K562 (cell line): ENCODE results near the gene CLIP1. TPM values are rescaled to one million over a fixed set of nuclear protein-coding genes. Genes with fewer than 3 reads are reported as not detected.
A peak's percentile ranks its signal among the peaks of the same experiment; 100 is the strongest.

Experiments
- ATAC-seq: fragments of 200-7000 bp; cut with Tn5 transposase; 3 replicates; pipeline ENCODE4 v1.9.1; 2020; ENCODE audit warnings: moderate library complexity
- BruUV-seq: library from RNA; stranded (reverse); fragments of 400-500 nt; replicated peaks from 2 replicates; lab custom pipeline; 2021; lab: Mats Ljungman, UMichigan
- CTCF ChIA-PET: fragments of 300-600 bp; formaldehyde crosslinking; extraction: SDS; loops from one replicate; lab custom pipeline; 2021; ENCODE audit warnings: low intra/inter-chr PET ratio; lab: Yijun Ruan, JAX
- POLR2A ChIA-PET: fragments of 300-600, 350-650 bp; sonication (Branson Sonifier 250); formaldehyde crosslinking; extraction: SDS; loops from one replicate; lab custom pipeline; 2021; ENCODE audit warnings: antibody characterized with exemption, inconsistent platforms; lab: Yijun Ruan, JAX
- DNase-seq, 4 experiments: peaks; one replicate each; pipeline versions ENCODE4 v3.0.0 to v3.0.0-alpha.2; 2011 to 2018; ENCODE audit warnings: low spot score in 3 of 4, mixed read lengths in 3 of 4; ENCODE audit errors: extremely low read depth in 1 of 4
- FAIRE-seq: peaks from 2 replicates; lab custom pipeline; 2011; peaks lifted over from hg19 to GRCh38; lab: Jason Lieb, UNC
- H2AFZ ChIP-seq: 2 replicates; pipeline ENCODE4 v1.6.0; 2011; ENCODE audit warnings: low read depth, low read length, control low read depth, inconsistent platforms
- H3K27ac ChIP-seq: fragments of 200-600 bp; 3 replicates; pipeline ENCODE4 v1.8.0; 2011; ENCODE audit warnings: low read depth, mild to moderate bottlenecking, control low read depth, inconsistent platforms, low read length, moderate library complexity, mixed read lengths; ENCODE audit errors: extremely low read depth
- H3K27me3 ChIP-seq, 2 experiments: fragments of 300-600 bp in 1 of 2; 2 replicates in 1 of 2; 3 replicates in 1 of 2; pipeline versions ENCODE4 v1.6.0 to v1.8.0; 2011; ENCODE audit warnings: inconsistent platforms in 2 of 2, low read length in 2 of 2, mild to moderate bottlenecking in 1 of 2, mixed read lengths in 1 of 2, moderate library complexity in 1 of 2; ENCODE audit not compliant: control insufficient read depth in 2 of 2, insufficient read depth in 2 of 2
- H3K36me3 ChIP-seq: fragments of 300-600 bp; 3 replicates; pipeline ENCODE4 v1.8.0; 2011; ENCODE audit warnings: mild to moderate bottlenecking, low read length, inconsistent platforms; ENCODE audit not compliant: control insufficient read depth, insufficient read depth
- H3K4me1 ChIP-seq, 2 experiments: fragments of 200-600 bp in 1 of 2; replicated peaks in 1 of 2; 2 replicates in 1 of 2; 3 replicates in 1 of 2; pipeline versions ENCODE4 v1.5.1 to v1.8.0; 2011; ENCODE audit warnings: inconsistent platforms in 2 of 2, low read length in 2 of 2, mild to moderate bottlenecking in 1 of 2, mixed read lengths in 1 of 2, moderate library complexity in 1 of 2; ENCODE audit not compliant: control insufficient read depth in 2 of 2, insufficient read depth in 2 of 2
- H3K4me2 ChIP-seq: 2 replicates; pipeline ENCODE4 v1.6.1; 2011; ENCODE audit warnings: low read length, control low read depth, inconsistent platforms, mixed read lengths; ENCODE audit not compliant: insufficient read depth
- H3K4me3 ChIP-seq: fragments of 200-600 bp; sonication (generic), shearing (Covaris generic); 2 replicates; pipeline ENCODE4 v1.5.1; 2016; ENCODE audit warnings: control low read depth, inconsistent platforms
- H3K79me2 ChIP-seq: fragments of 200-600 bp; 3 replicates; pipeline ENCODE4 v1.8.0; 2011; ENCODE audit warnings: low read length, inconsistent platforms; ENCODE audit not compliant: control insufficient read depth, insufficient read depth
- H3K9ac ChIP-seq, 2 experiments: 2 replicates each; pipeline versions ENCODE4 v1.6.0 to v1.6.1; 2011; ENCODE audit warnings: low read depth in 2 of 2, low read length in 2 of 2, control low read depth in 1 of 2, inconsistent platforms in 1 of 2, mild to moderate bottlenecking in 1 of 2, mixed read lengths in 1 of 2; ENCODE audit not compliant: insufficient read depth in 1 of 2
- H3K9me1 ChIP-seq: one replicate; pipeline ENCODE4 v1.6.0; 2011; ENCODE audit warnings: inconsistent platforms, mild to moderate bottlenecking, low read length, moderate library complexity; ENCODE audit not compliant: control insufficient read depth, insufficient read depth
- H3K9me3 ChIP-seq: replicated peaks from 2 replicates; pipeline ENCODE4 v1.5.1; 2011; ENCODE audit warnings: low read depth, low read length, inconsistent platforms; ENCODE audit not compliant: control insufficient read depth, insufficient read depth
- H4K20me1 ChIP-seq: replicated peaks from 2 replicates; pipeline ENCODE4 v1.6.1; 2011; ENCODE audit warnings: low read length, inconsistent platforms, mixed read lengths; ENCODE audit not compliant: control insufficient read depth, insufficient read depth
- FOXA3 ChIP-seq, 2 experiments: fragments of 450-650 bp in 1 of 2; sonication (generic) in 1 of 2; formaldehyde crosslinking; IDR thresholded peaks in 1 of 2; conservative IDR thresholded peaks in 1 of 2; 2 replicates each; pipeline versions ENCODE4 v1.4.0 to v1.8.0; 2020 to 2022; ENCODE audit warnings: mild to moderate bottlenecking in 2 of 2, missing genetic modification reagents in 1 of 2
- HNRNPL ChIP-seq: fragments of 200-400 bp; formaldehyde crosslinking; IDR thresholded peaks from 2 replicates; pipeline ENCODE4 v1.6.1; 2017; ENCODE audit warnings: low read depth, mild to moderate bottlenecking, low read length
- MYC ChIP-seq, 2 experiments: fragments of 250-450 bp in 1 of 2; sonication (Bioruptor Pico) in 1 of 2; IDR thresholded peaks; 2 replicates each; pipeline versions ENCODE4 v1.5.1 to v1.6.1; 2012 to 2021; ENCODE audit warnings: low read depth in 2 of 2, borderline replicate concordance in 1 of 2, improper control_type of control experiment in 1 of 2, low read length in 1 of 2, mild to moderate bottlenecking in 1 of 2, moderate library complexity in 1 of 2
- ZC3H4 ChIP-seq: sonication (generic); formaldehyde crosslinking; IDR thresholded peaks from 2 replicates; pipeline ENCODE4 v1.9.0; 2021; ENCODE audit warnings: missing genetic modification reagents, borderline replicate concordance
- ZNF282 ChIP-seq: sonication (generic); formaldehyde crosslinking; IDR thresholded peaks from 2 replicates; pipeline ENCODE4 v1.8.1; 2023; ENCODE audit warnings: missing genetic modification reagents
- WGBS: fragments of 100-300 bp; shearing (Covaris generic); methylation state at CpG from one replicate; pipeline ENCODE4 v1.1.6; 2016; ENCODE audit warnings: low coverage, mixed read lengths; ENCODE audit not compliant: insufficient coverage; ENCODE audit errors: missing lambda C conversion rate; 5-methylcytosine and 5-hydroxymethylcytosine counted together
- in situ Hi-C: fragments of 300-500 bp; cut with MboI; formaldehyde crosslinking; loops from 4 replicates; pipeline ENCODE4 v1.15.0; 2018; ENCODE audit warnings: inconsistent platforms, mixed read lengths
- intact Hi-C: fragments of 100-400 bp; cut with micrococcal nuclease; formaldehyde crosslinking; loops from 2 replicates; pipeline ENCODE4 v1.14.2; 2022
- polyA plus RNA-seq, 8 experiments: library from polyadenylated mRNA; depleted of rRNA in 4 of 8; stranded (reverse) in 5 of 8; unstranded in 3 of 8; fragments of >200 nt; fragmentation: Nextera tagmentation in 2 of 8; fragmentation: Illumina TruSeq in 1 of 8; extraction: Ambion mirVana in 2 of 8; extraction: Trizol in 1 of 8; gene quantifications; 2 replicates each; pipeline versions ENCODE4 v1.2.1 to v1.2.3, GENCODE V29; 2011 to 2014; ENCODE audit warnings: inconsistent platforms in 1 of 8, missing spikeins in 1 of 8
- total RNA-seq, 7 experiments: library from RNA; depleted of rRNA in 6 of 7; stranded (reverse); fragments of >200 nt in 6 of 7; fragmentation: Illumina TruSeq in 2 of 7; extraction: Trizol in 2 of 7; gene quantifications; 2 replicates each; pipeline versions ENCODE4 v1.2.1 to v1.2.3, GENCODE V29; 2011 to 2021; ENCODE audit warnings: low replicate concordance in 1 of 7
- TF ChIP-seq, protein P1 (sequence below), 3 experiments: fragments of 200-800 bp in 1 of 3; fragments of 250-450 bp in 1 of 3; fragments of 450-650 bp in 1 of 3; sonication (Bioruptor Pico) in 1 of 3; sonication (Bioruptor generic) in 1 of 3; formaldehyde crosslinking in 1 of 3; IDR thresholded peaks; 2 replicates each; pipeline versions ENCODE4 v1.6.1 to v1.8.0; 2016 to 2022; ENCODE audit warnings: mild to moderate bottlenecking in 2 of 3, missing genetic modification characterization in 2 of 3, missing compliant biosample characterization in 1 of 3, moderate library complexity in 1 of 3
- TF ChIP-seq, protein P2 (sequence below): fragments of 250-450 bp; sonication (Bioruptor Pico); IDR thresholded peaks from 2 replicates; pipeline ENCODE4 v1.4.0; 2020; ENCODE audit warnings: mild to moderate bottlenecking, moderate library complexity, borderline replicate concordance
- TF ChIP-seq, protein P3 (sequence below), 2 experiments: fragments of 450-650 bp; IDR thresholded peaks; 2 replicates each; pipeline ENCODE4 v1.6.1; 2016
- TF ChIP-seq, protein P4 (sequence below): fragments of 250-450 bp; sonication (Bioruptor Pico); IDR thresholded peaks from 2 replicates; pipeline ENCODE4 v1.5.0; 2020; ENCODE audit warnings: mild to moderate bottlenecking, borderline replicate concordance

CLIP1 gene
- total and polyA plus RNA-seq, 9 of the 15 experiments (the other 6 are each of a cell fraction or from before 2014, with no cell fraction given) = 5.8 to 33.9 (median 27.6) TPM

DNA sequence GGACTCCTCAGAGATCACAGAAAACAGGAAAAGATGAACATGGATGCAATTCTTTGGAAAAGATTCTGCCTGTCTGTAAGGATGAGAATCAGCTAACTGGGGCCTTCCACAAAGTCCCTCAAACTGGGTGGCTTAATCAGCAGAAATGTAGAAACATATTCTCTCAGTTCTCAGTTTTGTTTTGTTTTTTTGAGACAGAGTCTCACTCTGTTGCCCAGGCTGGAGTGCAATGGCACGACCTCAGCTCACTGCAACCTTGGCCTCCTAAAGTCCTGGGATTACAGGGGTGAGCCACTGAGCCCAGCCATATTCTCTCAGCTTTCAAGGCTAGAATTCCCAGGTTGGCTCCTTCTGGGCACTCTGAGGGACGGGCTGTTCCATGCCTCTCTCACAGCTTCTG, 38.2 kb upstream of the CLIP1 start:
- Histone ChIP-seq H4K20me1 (no peaks in the 10 kb centered on the region), H3K27ac (no peak overlapping the region), H3K9ac (no peak overlapping the region), H3K4me1 (no peaks in the 10 kb centered on the region; a peak in 1 of 5 replicates), H3K4me2 (no peak overlapping the region), H3K27me3 (no peaks in the 10 kb centered on the region), H3K79me2 (no peaks in the 10 kb centered on the region), H3K9me3 (no peaks in the 10 kb centered on the region), H3K4me3 (no peak overlapping the region), H3K9me1 (no peaks in the 10 kb centered on the region), H2AFZ (peak overlapping the region; percentile 22; the same call in 1 of the 2 replicates), H3K36me3 (no peaks in the 10 kb centered on the region)
- TF ChIP-seq ZNF282 (CRISPR knock-in tag) = no peak
- TF ChIP-seq, protein P1, sequence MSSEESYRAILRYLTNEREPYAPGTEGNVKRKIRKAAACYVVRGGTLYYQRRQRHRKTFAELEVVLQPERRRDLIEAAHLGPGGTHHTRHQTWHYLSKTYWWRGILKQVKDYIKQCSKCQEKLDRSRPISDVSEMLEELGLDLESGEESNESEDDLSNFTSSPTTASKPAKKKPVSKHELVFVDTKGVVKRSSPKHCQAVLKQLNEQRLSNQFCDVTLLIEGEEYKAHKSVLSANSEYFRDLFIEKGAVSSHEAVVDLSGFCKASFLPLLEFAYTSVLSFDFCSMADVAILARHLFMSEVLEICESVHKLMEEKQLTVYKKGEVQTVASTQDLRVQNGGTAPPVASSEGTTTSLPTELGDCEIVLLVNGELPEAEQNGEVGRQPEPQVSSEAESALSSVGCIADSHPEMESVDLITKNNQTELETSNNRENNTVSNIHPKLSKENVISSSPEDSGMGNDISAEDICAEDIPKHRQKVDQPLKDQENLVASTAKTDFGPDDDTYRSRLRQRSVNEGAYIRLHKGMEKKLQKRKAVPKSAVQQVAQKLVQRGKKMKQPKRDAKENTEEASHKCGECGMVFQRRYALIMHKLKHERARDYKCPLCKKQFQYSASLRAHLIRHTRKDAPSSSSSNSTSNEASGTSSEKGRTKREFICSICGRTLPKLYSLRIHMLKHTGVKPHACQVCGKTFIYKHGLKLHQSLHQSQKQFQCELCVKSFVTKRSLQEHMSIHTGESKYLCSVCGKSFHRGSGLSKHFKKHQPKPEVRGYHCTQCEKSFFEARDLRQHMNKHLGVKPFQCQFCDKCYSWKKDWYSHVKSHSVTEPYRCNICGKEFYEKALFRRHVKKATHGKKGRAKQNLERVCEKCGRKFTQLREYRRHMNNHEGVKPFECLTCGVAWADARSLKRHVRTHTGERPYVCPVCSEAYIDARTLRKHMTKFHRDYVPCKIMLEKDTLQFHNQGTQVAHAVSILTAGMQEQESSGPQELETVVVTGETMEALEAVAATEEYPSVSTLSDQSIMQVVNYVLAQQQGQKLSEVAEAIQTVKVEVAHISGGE (CRISPR knock-in tag; IDR thresholded peaks at IDR 0.05) = no peak
- no peak for TF ChIP-seq FOXA3 (CRISPR knock-in tag; conservative IDR thresholded peaks at IDR 0.05 in 1 of 2, IDR thresholded peaks at IDR 0.05 in 1 of 2)
- TF ChIP-seq MYC (IDR thresholded peaks at IDR 0.05; ENCODE audit: low read depth, low read length) = no peak
- TF ChIP-seq MYC (CRISPR knock-in tag; IDR thresholded peaks at IDR 0.05; ENCODE audit: borderline replicate concordance, low read depth) = no peak
- TF ChIP-seq ZC3H4 (CRISPR knock-in tag) = no peak
- TF ChIP-seq HNRNPL = no peak
- TF ChIP-seq, protein P2, sequence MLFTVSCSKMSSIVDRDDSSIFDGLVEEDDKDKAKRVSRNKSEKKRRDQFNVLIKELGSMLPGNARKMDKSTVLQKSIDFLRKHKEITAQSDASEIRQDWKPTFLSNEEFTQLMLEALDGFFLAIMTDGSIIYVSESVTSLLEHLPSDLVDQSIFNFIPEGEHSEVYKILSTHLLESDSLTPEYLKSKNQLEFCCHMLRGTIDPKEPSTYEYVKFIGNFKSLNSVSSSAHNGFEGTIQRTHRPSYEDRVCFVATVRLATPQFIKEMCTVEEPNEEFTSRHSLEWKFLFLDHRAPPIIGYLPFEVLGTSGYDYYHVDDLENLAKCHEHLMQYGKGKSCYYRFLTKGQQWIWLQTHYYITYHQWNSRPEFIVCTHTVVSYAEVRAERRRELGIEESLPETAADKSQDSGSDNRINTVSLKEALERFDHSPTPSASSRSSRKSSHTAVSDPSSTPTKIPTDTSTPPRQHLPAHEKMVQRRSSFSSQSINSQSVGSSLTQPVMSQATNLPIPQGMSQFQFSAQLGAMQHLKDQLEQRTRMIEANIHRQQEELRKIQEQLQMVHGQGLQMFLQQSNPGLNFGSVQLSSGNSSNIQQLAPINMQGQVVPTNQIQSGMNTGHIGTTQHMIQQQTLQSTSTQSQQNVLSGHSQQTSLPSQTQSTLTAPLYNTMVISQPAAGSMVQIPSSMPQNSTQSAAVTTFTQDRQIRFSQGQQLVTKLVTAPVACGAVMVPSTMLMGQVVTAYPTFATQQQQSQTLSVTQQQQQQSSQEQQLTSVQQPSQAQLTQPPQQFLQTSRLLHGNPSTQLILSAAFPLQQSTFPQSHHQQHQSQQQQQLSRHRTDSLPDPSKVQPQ (CRISPR knock-in tag) = no peak
- TF ChIP-seq, protein P3, sequence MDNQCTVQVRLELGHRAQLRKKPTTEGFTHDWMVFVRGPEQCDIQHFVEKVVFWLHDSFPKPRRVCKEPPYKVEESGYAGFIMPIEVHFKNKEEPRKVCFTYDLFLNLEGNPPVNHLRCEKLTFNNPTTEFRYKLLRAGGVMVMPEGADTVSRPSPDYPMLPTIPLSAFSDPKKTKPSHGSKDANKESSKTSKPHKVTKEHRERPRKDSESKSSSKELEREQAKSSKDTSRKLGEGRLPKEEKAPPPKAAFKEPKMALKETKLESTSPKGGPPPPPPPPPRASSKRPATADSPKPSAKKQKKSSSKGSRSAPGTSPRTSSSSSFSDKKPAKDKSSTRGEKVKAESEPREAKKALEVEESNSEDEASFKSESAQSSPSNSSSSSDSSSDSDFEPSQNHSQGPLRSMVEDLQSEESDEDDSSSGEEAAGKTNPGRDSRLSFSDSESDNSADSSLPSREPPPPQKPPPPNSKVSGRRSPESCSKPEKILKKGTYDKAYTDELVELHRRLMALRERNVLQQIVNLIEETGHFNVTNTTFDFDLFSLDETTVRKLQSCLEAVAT (IDR thresholded peaks at IDR 0.05) = no peak
- TF ChIP-seq, protein P4, sequence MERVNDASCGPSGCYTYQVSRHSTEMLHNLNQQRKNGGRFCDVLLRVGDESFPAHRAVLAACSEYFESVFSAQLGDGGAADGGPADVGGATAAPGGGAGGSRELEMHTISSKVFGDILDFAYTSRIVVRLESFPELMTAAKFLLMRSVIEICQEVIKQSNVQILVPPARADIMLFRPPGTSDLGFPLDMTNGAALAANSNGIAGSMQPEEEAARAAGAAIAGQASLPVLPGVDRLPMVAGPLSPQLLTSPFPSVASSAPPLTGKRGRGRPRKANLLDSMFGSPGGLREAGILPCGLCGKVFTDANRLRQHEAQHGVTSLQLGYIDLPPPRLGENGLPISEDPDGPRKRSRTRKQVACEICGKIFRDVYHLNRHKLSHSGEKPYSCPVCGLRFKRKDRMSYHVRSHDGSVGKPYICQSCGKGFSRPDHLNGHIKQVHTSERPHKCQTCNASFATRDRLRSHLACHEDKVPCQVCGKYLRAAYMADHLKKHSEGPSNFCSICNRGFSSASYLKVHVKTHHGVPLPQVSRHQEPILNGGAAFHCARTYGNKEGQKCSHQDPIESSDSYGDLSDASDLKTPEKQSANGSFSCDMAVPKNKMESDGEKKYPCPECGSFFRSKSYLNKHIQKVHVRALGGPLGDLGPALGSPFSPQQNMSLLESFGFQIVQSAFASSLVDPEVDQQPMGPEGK (CRISPR knock-in tag) = no peak
- ChIA-PET CTCF (no interaction called here), POLR2A (interaction anchor here (0.5 to 1.3 kb wide), 2 partner anchors 11 to 24 kb away, joined by 3 read pairs; no protein-coding TSS in a partner anchor)
- 17% methylated on average over 2 of the region's 2 CpGs for WGBS
- intact Hi-C loops (no loop called here), in situ Hi-C loops (no loop called here)
- FAIRE-seq (no peak), DNase-seq (no peak), ATAC-seq (no peak; the same call in 2 of the 3 replicates)
- BruUV-seq = no TSS peak
